AG09309 (cell line): ENCODE measurements around the gene PIK3R5.
A peak's percentile ranks its signal among the peaks of the same experiment; 100 is the strongest.
"Not testable (repeated sequence)": the region's sequence is repeated elsewhere in the genome, so short reads cannot be mapped to it uniquely, and the experiment has no call there.

ENCODE experiments used
- DNase-seq: peaks from one replicate; pipeline ENCODE4 v3.0.0-alpha.2; 2010; ENCODE audit warnings: low read depth
- H3K4me3 ChIP-seq: 2 replicates; pipeline ENCODE4 v1.5.1; 2011; ENCODE audit warnings: mild to moderate bottlenecking, low read depth, low read length, moderate library complexity; ENCODE audit not compliant: control insufficient read depth
- CTCF ChIP-seq: IDR thresholded peaks from 2 replicates; pipeline ENCODE4 v1.5.1; 2011; ENCODE audit warnings: mild to moderate bottlenecking, low read depth, low read length, inconsistent platforms; ENCODE audit not compliant: insufficient read depth, control insufficient read depth; ENCODE audit errors: missing control alignments

PIK3R5 gene

GRCh38 chr17:8997994-8998628, 32.6 kb upstream of the PIK3R5 start:
- TF ChIP-seq CTCF = peak; percentile 93
- DNase-seq = no peak
- H3K4me3 ChIP-seq = no peak overlapping the region

GRCh38 chr17:8995711-8996110, 30.2 kb upstream of the PIK3R5 start:
- DNase-seq = no peak
- no peak for TF ChIP-seq CTCF
- no peak overlapping the region for H3K4me3 ChIP-seq

GRCh38 chr17:8994319-8994718, 28.8 kb upstream of the PIK3R5 start:
- no peak for DNase-seq
- H3K4me3 ChIP-seq = no peak overlapping the region
- peak; percentile 97 for TF ChIP-seq CTCF

- no peak overlapping the region for H3K4me3 ChIP-seq
- DNase-seq = no peak
- peak; percentile 83 for TF ChIP-seq CTCF
These were observed 26.2 kb upstream of the PIK3R5 start for GRCh38 chr17:8991514-8992285.

- DNase-seq, H3K4me3 ChIP-seq: not testable (repeated sequence)
These were observed 22.9 kb upstream of the PIK3R5 start for GRCh38 chr17:8988263-8988935.

GRCh38 chr17:8986295-8986694, 20.8 kb upstream of the PIK3R5 start:
- DNase-seq = no peak
- no peak overlapping the region for H3K4me3 ChIP-seq
- no peak for TF ChIP-seq CTCF
